ENCODE measurements around the gene NOP53. TPM values are rescaled to one million over a fixed set of nuclear protein-coding genes. Genes with fewer than 3 reads are reported as not detected.

NOP53 gene
- polyA plus RNA-seq, 1 experiment, result 114 TPM

GRCh38 chr19:47755762-47756626 is 10.6 kb downstream of the NOP53 start:
- ChIA-PET CTCF (interaction anchor here (1.1 to 1.7 kb wide), 3 partner anchors 9 to 43 kb away, joined by 3 to 7 read pairs (median 3); partner anchors contain the start of gene EHD2), POLR2A (interaction anchor here (1.4 kb wide), 1 partner anchor 10 kb away, joined by 4 read pairs; no protein-coding TSS in a partner anchor)
- Histone ChIP-seq H3K9me3 (ENCODE audit: control insufficient read depth, insufficient read depth, low read length) (no peaks in the 10 kb centered on the region; the same call in 1 of the 2 replicates), H3K27me3 (ENCODE audit: control insufficient read depth, insufficient read depth, low read length) (no peaks in the 10 kb centered on the region), H3K27ac (ENCODE audit: low read depth, low read length) (no peak overlapping the region), H3K4me3 (ENCODE audit: low read depth, low read length) (no peak overlapping the region)
- TF ChIP-seq, protein P1, sequence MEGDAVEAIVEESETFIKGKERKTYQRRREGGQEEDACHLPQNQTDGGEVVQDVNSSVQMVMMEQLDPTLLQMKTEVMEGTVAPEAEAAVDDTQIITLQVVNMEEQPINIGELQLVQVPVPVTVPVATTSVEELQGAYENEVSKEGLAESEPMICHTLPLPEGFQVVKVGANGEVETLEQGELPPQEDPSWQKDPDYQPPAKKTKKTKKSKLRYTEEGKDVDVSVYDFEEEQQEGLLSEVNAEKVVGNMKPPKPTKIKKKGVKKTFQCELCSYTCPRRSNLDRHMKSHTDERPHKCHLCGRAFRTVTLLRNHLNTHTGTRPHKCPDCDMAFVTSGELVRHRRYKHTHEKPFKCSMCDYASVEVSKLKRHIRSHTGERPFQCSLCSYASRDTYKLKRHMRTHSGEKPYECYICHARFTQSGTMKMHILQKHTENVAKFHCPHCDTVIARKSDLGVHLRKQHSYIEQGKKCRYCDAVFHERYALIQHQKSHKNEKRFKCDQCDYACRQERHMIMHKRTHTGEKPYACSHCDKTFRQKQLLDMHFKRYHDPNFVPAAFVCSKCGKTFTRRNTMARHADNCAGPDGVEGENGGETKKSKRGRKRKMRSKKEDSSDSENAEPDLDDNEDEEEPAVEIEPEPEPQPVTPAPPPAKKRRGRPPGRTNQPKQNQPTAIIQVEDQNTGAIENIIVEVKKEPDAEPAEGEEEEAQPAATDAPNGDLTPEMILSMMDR (IDR thresholded peaks at IDR 0.05; ENCODE audit: low read depth, low read length), result no peak
- no peak for DNase-seq (ENCODE audit: low read depth, low spot score)

DNA sequence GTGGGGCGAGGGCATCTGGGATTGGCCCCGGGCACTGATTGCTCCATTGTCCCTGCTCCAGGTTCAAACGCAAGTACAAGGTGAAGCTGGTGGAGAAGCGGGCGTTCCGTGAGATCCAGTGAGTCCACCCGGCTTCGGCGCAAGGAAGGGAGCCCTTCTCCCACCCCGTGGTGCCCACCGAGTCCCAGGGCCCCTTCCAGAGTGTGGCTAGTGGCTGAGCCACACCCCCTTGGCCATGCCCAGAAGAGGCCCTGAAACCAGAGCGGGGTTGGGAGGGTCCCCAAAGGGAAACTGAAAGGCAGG is 11.2 kb downstream of the NOP53 start:
- ChIA-PET CTCF (interaction anchor here (1.1 to 1.7 kb wide), 3 partner anchors 9 to 44 kb away, joined by 3 to 7 read pairs (median 3); partner anchors contain the start of gene EHD2), POLR2A (interaction anchor here (1.4 kb wide), 1 partner anchor 10 kb away, joined by 4 read pairs; no protein-coding TSS in a partner anchor)
- TF ChIP-seq, protein P1 (IDR thresholded peaks at IDR 0.05; ENCODE audit: low read depth, low read length), result no peak
- H3K9me3 ChIP-seq (ENCODE audit: control insufficient read depth, insufficient read depth, low read length), result no peaks in the 10 kb centered on the region; the same call in 1 of the 2 replicates
- no peaks in the 10 kb centered on the region for H3K27me3 ChIP-seq (ENCODE audit: control insufficient read depth, insufficient read depth, low read length)
- no peak overlapping the region for H3K4me3 ChIP-seq (ENCODE audit: low read depth, low read length)
- DNase-seq (ENCODE audit: low read depth, low spot score), result no peak
- H3K27ac ChIP-seq (ENCODE audit: low read depth, low read length), result no peak overlapping the region

DNA sequence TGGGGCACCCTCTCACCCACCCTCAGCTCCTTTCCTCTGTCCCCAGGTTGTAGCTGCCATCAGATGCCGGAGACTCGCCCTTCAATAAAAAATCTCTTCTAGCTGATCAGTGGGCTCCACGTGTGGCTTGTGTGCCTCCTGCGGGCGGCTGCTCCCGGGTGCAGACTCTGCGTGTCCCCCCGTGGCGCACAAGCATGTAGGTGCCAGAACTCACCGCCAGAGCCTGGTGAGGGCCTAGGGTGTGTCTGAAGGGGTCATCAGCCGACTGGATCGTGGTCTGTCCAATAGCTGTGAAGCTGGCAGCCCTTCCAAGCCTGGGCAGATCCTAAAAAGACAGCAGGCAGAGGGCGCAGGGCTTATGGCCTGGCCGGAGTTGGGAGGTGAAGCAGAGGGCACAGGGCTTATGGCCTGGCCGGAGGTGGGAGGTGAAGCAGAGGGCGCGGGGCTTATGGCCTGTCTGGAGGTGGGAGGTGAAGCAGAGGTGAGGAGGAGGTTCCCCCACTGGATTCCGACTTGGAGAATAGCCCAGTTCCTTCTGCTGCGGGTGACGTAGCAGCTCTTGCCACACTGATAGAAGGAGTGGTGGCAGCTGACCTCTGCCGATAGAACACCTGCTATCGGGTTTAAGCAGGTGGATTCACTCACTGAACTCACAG is 11.7 kb downstream of the NOP53 start:
- DNase-seq (ENCODE audit: low read depth, low spot score), result no peak
- Histone ChIP-seq H3K9me3 (ENCODE audit: control insufficient read depth, insufficient read depth, low read length) (no peaks in the 10 kb centered on the region; the same call in 1 of the 2 replicates), H3K4me3 (ENCODE audit: low read depth, low read length) (no peak overlapping the region), H3K27ac (ENCODE audit: low read depth, low read length) (no peak overlapping the region), H3K27me3 (ENCODE audit: control insufficient read depth, insufficient read depth, low read length) (no peaks in the 10 kb centered on the region)
- CTCF ChIA-PET, result interaction anchor here (1.1 to 1.7 kb wide), 3 partner anchors 8 to 44 kb away, joined by 3 to 7 read pairs (median 3); partner anchors contain the start of gene EHD2
- TF ChIP-seq, protein P1 (IDR thresholded peaks at IDR 0.05; ENCODE audit: low read depth, low read length), result no peak
- POLR2A ChIA-PET, result interaction anchor here (0.6 to 1.4 kb wide), 2 partner anchors 11 to 43 kb away, joined by 4 read pairs; no protein-coding TSS in a partner anchor

- Histone ChIP-seq H3K4me3 (ENCODE audit: low read depth, low read length) (no peak overlapping the region), H3K9me3 (ENCODE audit: control insufficient read depth, insufficient read depth, low read length) (no peaks in the 10 kb centered on the region; the same call in 1 of the 2 replicates), H3K27ac (ENCODE audit: low read depth, low read length) (no peak overlapping the region), H3K27me3 (ENCODE audit: control insufficient read depth, insufficient read depth, low read length) (no peaks in the 10 kb centered on the region)
- TF ChIP-seq, protein P1 (IDR thresholded peaks at IDR 0.05; ENCODE audit: low read depth, low read length), result no peak
- POLR2A ChIA-PET, result interaction anchor here (0.6 kb wide), 1 partner anchor 44 kb away, joined by 4 read pairs; no protein-coding TSS in a partner anchor
- CTCF ChIA-PET, result no interaction called here
- DNase-seq (ENCODE audit: low read depth, low spot score), result no peak
Measured at GRCh38 chr19:47757617-47758442, 12.5 kb downstream of the NOP53 start.

Measured in AG04450 (cell line).